Mucosa of stomach (tissue), 1 donor: ENCODE results near the gene UBL4B.

Experiments used
- H3K27me3 ChIP-seq: one replicate; pipeline ENCODE4 v1.7.0; 2013; ENCODE audit warnings: mild to moderate bottlenecking, low read length; ENCODE audit not compliant: control insufficient read depth, insufficient read depth
- H3K36me3 ChIP-seq: one replicate; pipeline ENCODE4 v1.7.0; 2013; ENCODE audit warnings: low read length; ENCODE audit not compliant: control insufficient read depth, insufficient read depth
- H3K4me1 ChIP-seq: one replicate; pipeline ENCODE4 v1.7.0; 2013; ENCODE audit warnings: mild to moderate bottlenecking, low read length; ENCODE audit not compliant: control insufficient read depth, insufficient read depth
- H3K4me3 ChIP-seq: one replicate; pipeline ENCODE4 v1.7.0; 2013; ENCODE audit warnings: low read length
- H3K9ac ChIP-seq: one replicate; pipeline ENCODE4 v1.7.0; 2013; ENCODE audit warnings: mild to moderate bottlenecking, low read length, moderate library complexity
- H3K9me3 ChIP-seq: one replicate; pipeline ENCODE4 v1.7.0; 2013; ENCODE audit warnings: mild to moderate bottlenecking, low read length, moderate library complexity; ENCODE audit not compliant: control insufficient read depth
- donor health status: Pancreatic carcinoma.

UBL4B gene

GRCh38 chr1:110107867-110108469 is 4.3 kb upstream of the UBL4B start:
- no peaks in the 10 kb centered on the region for H3K9me3 ChIP-seq
- H3K4me3 ChIP-seq, result no peak overlapping the region
- peaks cover 12% of the 10 kb centered on the region for H3K27me3 ChIP-seq
- no peaks in the 10 kb centered on the region for H3K36me3 ChIP-seq
- H3K4me1 ChIP-seq, result no peaks in the 10 kb centered on the region
- H3K9ac ChIP-seq, result no peak overlapping the region

- Histone ChIP-seq H3K9me3 (no peaks in the 10 kb centered on the region), H3K4me3 (no peak overlapping the region), H3K36me3 (no peaks in the 10 kb centered on the region), H3K27me3 (peaks cover 27% of the 10 kb centered on the region), H3K9ac (no peak overlapping the region), H3K4me1 (no peaks in the 10 kb centered on the region)
Measured at GRCh38 chr1:110111081-110111480, 1.2 kb upstream of the UBL4B start.

GRCh38 chr1:110112656-110113055 is 413 bp downstream of the UBL4B start:
- Histone ChIP-seq H3K9ac (no peak overlapping the region), H3K27me3 (peaks cover 22% of the 10 kb centered on the region), H3K36me3 (no peaks in the 10 kb centered on the region), H3K4me1 (no peaks in the 10 kb centered on the region), H3K4me3 (no peak overlapping the region), H3K9me3 (no peaks in the 10 kb centered on the region)

GRCh38 chr1:110113551-110113950 is 1.3 kb downstream of the UBL4B start:
- H3K27me3 ChIP-seq, result peaks cover 21% of the 10 kb centered on the region
- H3K9ac ChIP-seq, result no peak overlapping the region
- no peak overlapping the region for H3K4me3 ChIP-seq
- H3K36me3 ChIP-seq, result no peaks in the 10 kb centered on the region
- H3K9me3 ChIP-seq, result no peaks in the 10 kb centered on the region
- H3K4me1 ChIP-seq, result no peaks in the 10 kb centered on the region

GRCh38 chr1:110114173-110114572 is 1.9 kb downstream of the UBL4B start:
- Histone ChIP-seq H3K27me3 (peaks cover 24% of the 10 kb centered on the region), H3K9me3 (no peaks in the 10 kb centered on the region), H3K9ac (no peak overlapping the region), H3K4me3 (no peak overlapping the region), H3K36me3 (no peaks in the 10 kb centered on the region), H3K4me1 (no peaks in the 10 kb centered on the region)

- H3K4me1 ChIP-seq, result no peaks in the 10 kb centered on the region
- no peak overlapping the region for H3K9ac ChIP-seq
- H3K36me3 ChIP-seq, result no peaks in the 10 kb centered on the region
- H3K27me3 ChIP-seq, result peaks cover 22% of the 10 kb centered on the region
- H3K9me3 ChIP-seq, result no peaks in the 10 kb centered on the region
- no peak overlapping the region for H3K4me3 ChIP-seq
Measured at GRCh38 chr1:110114784-110115183, 2.5 kb downstream of the UBL4B start.

GRCh38 chr1:110118636-110119396 is 6.6 kb downstream of the UBL4B start:
- H3K9me3 ChIP-seq, result no peaks in the 10 kb centered on the region
- H3K4me3 ChIP-seq, result no peak overlapping the region
- no peak overlapping the region for H3K9ac ChIP-seq
- H3K4me1 ChIP-seq, result no peaks in the 10 kb centered on the region
- peaks cover 20% of the 10 kb centered on the region for H3K27me3 ChIP-seq
- H3K36me3 ChIP-seq, result no peaks in the 10 kb centered on the region

GRCh38 chr1:110119843-110120242 is 7.6 kb downstream of the UBL4B start:
- H3K9me3 ChIP-seq, result no peaks in the 10 kb centered on the region

GRCh38 chr1:110120960-110121561 is 8.8 kb downstream of the UBL4B start:
- Histone ChIP-seq H3K27me3 (peaks cover 3% of the 10 kb centered on the region), H3K4me3 (no peak overlapping the region), H3K4me1 (no peaks in the 10 kb centered on the region), H3K9me3 (no peaks in the 10 kb centered on the region), H3K9ac (no peak overlapping the region), H3K36me3 (no peaks in the 10 kb centered on the region)

More at GRCh38 chr1:110119843-110120242, 7.6 kb downstream of the UBL4B start:
- Histone ChIP-seq H3K27me3 (peaks cover 13% of the 10 kb centered on the region), H3K4me3 (no peak overlapping the region), H3K36me3 (no peaks in the 10 kb centered on the region), H3K9ac (no peak overlapping the region), H3K4me1 (no peaks in the 10 kb centered on the region)

GRCh38 chr1:110123224-110123623 is 11.0 kb downstream of the UBL4B start:
- Histone ChIP-seq H3K9me3 (no peaks in the 10 kb centered on the region), H3K36me3 (no peaks in the 10 kb centered on the region), H3K4me1 (no peaks in the 10 kb centered on the region), H3K9ac (no peak overlapping the region), H3K27me3 (peaks cover 3% of the 10 kb centered on the region), H3K4me3 (no peak overlapping the region)

GRCh38 chr1:110125810-110126209 is 13.6 kb downstream of the UBL4B start:
- no peaks in the 10 kb centered on the region for H3K36me3 ChIP-seq
- H3K4me1 ChIP-seq, result no peaks in the 10 kb centered on the region
- H3K4me3 ChIP-seq, result no peak overlapping the region
- no peak overlapping the region for H3K9ac ChIP-seq
- H3K27me3 ChIP-seq, result peaks cover 17% of the 10 kb centered on the region
- H3K9me3 ChIP-seq, result no peaks in the 10 kb centered on the region

- no peak overlapping the region for H3K4me3 ChIP-seq
- H3K4me1 ChIP-seq, result no peaks in the 10 kb centered on the region
- no peaks in the 10 kb centered on the region for H3K9me3 ChIP-seq
- no peaks in the 10 kb centered on the region for H3K36me3 ChIP-seq
- peaks cover 23% of the 10 kb centered on the region for H3K27me3 ChIP-seq
- H3K9ac ChIP-seq, result no peak overlapping the region
Measured at GRCh38 chr1:110130113-110130591, 17.9 kb downstream of the UBL4B start.
